Ascending aorta (tissue), 2 donors: ENCODE data around the gene STMND1. TPM values are rescaled to one million over a fixed set of nuclear protein-coding genes. Genes with fewer than 3 reads are reported as not detected.

Experiments
- DNase-seq, 2 donors: peaks; one replicate each; pipeline ENCODE4 v3.0.0-alpha.2; 2019; ENCODE audit warnings: low spot score in 2 of 2
- H3K27ac ChIP-seq, 2 donors: fragments of 200-600 bp; sonication (generic); one replicate each; pipeline ENCODE4 v1.5.1; 2016 to 2017; ENCODE audit warnings: mild to moderate bottlenecking in 1 of 2
- H3K27me3 ChIP-seq: fragments of 200-600 bp; sonication (generic); one replicate; pipeline ENCODE4 v1.5.1; 2017
- H3K36me3 ChIP-seq, 2 donors: fragments of 200-600 bp; sonication (generic); one replicate each; pipeline ENCODE4 v1.5.1; 2016
- H3K4me1 ChIP-seq, 2 donors: fragments of 200-600 bp; sonication (generic); one replicate each; pipeline ENCODE4 v1.5.1; 2016 to 2017; ENCODE audit warnings: mild to moderate bottlenecking in 1 of 2
- H3K4me3 ChIP-seq, 2 donors: fragments of 200-600 bp; sonication (generic); one replicate each; pipeline ENCODE4 v1.5.1; 2016 to 2017; ENCODE audit warnings: mild to moderate bottlenecking in 1 of 2
- H3K9me3 ChIP-seq, 2 donors: fragments of 200-600 bp; sonication (generic); one replicate each; pipeline ENCODE4 v1.5.1; 2016
- intact Hi-C: fragments of 100-400 bp; cut with DNase I; formaldehyde crosslinking; loops from one replicate; pipeline ENCODE4 v1.15.1; 2023
- total RNA-seq: library from RNA; depleted of rRNA; stranded (reverse); fragments of >200 nt; gene quantifications from one replicate; pipeline ENCODE4 v1.1.0, GENCODE V29; 2016
- TF ChIP-seq, protein P1 (sequence below), 3 experiments: fragments of 200-600 bp in 2 of 3; fragments of 450-650 bp in 1 of 3; sonication (generic) in 2 of 3; IDR thresholded peaks; one replicate each; pipeline ENCODE4 v1.5.1; 2016 to 2019; ENCODE audit warnings: antibody characterized with exemption in 3 of 3, mild to moderate bottlenecking in 1 of 3, moderate library complexity in 1 of 3

Gene STMND1
- total RNA-seq, 1 donor from 2014 or later: not detected

DNA sequence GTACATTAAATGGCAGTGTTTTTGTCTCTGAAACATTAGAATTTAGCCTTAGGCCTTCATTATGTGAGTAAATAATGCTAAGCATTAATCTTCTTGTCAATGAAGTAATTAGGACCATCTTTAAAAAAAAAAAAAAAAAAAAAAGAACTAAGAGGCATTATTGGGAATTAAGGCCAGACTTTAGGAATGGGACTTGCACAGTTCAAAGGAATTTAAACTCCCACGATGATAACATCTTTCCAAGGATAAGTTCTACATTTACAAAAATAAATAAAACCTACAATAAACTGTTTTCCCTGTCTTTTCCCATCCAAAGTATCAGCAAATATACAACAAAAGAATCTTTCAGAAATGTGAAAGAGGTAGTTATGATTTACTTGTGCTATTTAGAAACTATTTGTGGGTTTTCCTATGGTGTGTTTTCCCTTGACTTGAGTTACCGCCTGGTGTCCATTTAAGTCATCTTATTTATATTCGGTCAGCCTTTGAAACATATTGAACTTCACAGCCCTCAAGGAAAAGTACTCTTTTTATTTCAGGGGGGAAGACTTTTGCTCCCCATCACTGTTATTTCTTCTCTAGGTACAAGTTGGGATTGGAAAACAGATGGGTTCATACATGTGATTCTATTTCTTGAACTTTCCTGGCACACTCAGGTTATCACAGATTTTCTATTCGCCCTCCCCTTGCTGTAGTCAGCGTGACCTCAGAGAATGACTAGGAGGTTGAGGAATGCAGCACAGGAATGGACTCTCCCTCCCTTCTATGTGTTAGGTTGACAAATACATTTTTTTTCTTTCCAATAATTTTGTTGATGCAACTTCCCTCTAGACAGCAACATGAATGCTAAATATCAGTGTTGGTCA lies 13.6 kb downstream of the STMND1 start:
- no peaks in the 10 kb centered on the region for H3K9me3 ChIP-seq
- DNase-seq: no peak
- TF ChIP-seq, protein P1, sequence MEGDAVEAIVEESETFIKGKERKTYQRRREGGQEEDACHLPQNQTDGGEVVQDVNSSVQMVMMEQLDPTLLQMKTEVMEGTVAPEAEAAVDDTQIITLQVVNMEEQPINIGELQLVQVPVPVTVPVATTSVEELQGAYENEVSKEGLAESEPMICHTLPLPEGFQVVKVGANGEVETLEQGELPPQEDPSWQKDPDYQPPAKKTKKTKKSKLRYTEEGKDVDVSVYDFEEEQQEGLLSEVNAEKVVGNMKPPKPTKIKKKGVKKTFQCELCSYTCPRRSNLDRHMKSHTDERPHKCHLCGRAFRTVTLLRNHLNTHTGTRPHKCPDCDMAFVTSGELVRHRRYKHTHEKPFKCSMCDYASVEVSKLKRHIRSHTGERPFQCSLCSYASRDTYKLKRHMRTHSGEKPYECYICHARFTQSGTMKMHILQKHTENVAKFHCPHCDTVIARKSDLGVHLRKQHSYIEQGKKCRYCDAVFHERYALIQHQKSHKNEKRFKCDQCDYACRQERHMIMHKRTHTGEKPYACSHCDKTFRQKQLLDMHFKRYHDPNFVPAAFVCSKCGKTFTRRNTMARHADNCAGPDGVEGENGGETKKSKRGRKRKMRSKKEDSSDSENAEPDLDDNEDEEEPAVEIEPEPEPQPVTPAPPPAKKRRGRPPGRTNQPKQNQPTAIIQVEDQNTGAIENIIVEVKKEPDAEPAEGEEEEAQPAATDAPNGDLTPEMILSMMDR (IDR thresholded peaks at IDR 0.05): no peak
- no peak overlapping the region for H3K4me3 ChIP-seq
- H3K27me3 ChIP-seq: no peaks in the 10 kb centered on the region
- H3K4me1 ChIP-seq: no peaks in the 10 kb centered on the region
- no peak overlapping the region for H3K27ac ChIP-seq
- no peaks in the 10 kb centered on the region for H3K36me3 ChIP-seq
- intact Hi-C loops: no loop called here

DNA sequence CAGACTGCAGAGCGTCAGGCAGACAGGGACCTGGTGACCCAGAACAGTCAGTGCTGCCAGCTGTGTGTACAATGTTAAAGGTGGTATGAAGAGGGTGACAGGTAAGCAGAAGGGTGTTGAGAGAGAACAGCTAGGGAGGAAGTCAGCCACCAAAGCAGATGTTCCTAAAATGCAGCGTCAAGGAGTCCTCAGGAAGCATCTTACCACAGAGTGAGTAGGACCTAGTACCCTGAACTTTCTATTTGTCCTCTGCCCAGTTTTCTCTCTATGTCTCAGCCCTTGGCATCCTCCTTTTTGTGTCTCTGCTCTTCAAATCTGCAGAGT lies 14.2 kb downstream of the STMND1 start:
- intact Hi-C loops: no loop called here
- H3K4me3 ChIP-seq: no peak overlapping the region
- H3K36me3 ChIP-seq: no peaks in the 10 kb centered on the region
- TF ChIP-seq, protein P1 (IDR thresholded peaks at IDR 0.05): no peak
- no peak for DNase-seq
- H3K4me1 ChIP-seq: no peaks in the 10 kb centered on the region
- no peak overlapping the region for H3K27ac ChIP-seq
- H3K27me3 ChIP-seq: no peaks in the 10 kb centered on the region
- H3K9me3 ChIP-seq: no peaks in the 10 kb centered on the region

DNA sequence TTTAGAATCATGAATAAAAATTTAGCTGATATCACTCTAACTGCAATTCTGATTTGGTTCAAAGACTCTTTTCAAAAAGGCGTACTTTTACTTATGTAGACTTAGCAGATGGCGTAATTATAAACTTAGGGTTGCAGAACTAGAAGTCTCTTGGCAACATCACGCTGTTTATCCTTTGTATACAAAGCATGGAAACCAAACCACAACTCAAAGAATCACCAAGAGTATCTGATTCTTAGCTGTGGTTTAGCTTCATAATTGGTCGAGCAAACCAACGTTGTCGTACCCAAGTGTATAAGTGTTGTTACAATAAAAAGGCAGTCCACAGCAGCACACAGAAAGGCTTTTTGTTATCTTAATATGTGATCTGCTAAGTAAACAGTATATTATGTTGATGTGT lies 18.2 kb downstream of the STMND1 start:
- Histone ChIP-seq H3K27me3 (no peaks in the 10 kb centered on the region), H3K36me3 (no peaks in the 10 kb centered on the region), H3K4me3 (no peak overlapping the region), H3K4me1 (peaks cover 0 to 11% of the 10 kb centered on the region in 2 donors), H3K9me3 (no peaks in the 10 kb centered on the region), H3K27ac (no peak overlapping the region)
- intact Hi-C loops: no loop called here
- TF ChIP-seq, protein P1 (IDR thresholded peaks at IDR 0.05): no peak
- DNase-seq: no peak

DNA sequence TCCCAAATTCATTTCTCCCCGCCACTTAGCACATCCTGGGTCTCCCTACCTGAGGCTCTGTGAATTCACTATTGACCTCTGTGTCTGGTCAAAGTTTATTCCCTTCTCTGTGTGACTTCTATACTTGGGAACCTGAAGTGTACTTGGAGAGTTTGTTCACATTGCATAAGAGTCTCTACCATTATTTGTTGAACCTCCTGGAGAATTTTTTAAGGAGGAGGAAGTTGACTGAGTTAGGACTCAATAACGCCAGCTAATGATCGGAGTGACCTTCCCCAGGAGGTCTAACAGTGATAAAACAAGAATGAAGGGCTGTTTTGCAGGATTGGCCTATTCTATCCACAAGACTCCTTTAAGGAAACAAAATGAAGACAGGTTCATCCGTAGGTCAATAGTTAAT lies 23.6 kb downstream of the STMND1 start:
- DNase-seq: no peak
- TF ChIP-seq, protein P1 (IDR thresholded peaks at IDR 0.05): no peak
- Histone ChIP-seq H3K4me1 (peaks cover 0 to 11% of the 10 kb centered on the region in 2 donors), H3K27ac (no peak overlapping the region), H3K27me3 (no peaks in the 10 kb centered on the region), H3K36me3 (no peaks in the 10 kb centered on the region), H3K9me3 (no peaks in the 10 kb centered on the region), H3K4me3 (no peak overlapping the region)
- intact Hi-C loops: no loop called here

DNA sequence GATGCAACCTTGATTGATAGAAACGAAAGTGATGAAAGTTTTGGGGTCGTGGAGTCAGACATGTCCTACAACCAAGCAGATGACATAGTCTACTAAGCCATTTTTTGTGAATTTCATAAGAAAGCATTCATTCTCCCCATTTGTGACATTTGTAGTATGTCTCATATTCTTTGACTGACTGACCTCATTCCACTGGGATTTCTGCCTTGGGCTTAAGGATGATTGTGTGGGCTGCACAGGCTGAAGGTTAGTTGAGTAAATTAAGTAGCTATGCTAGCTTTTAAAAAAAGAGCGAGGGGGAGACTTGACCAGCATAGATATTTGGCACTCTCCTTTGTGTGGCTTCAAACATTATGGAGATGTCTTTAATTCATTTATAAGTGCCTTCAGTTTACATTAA lies 28.9 kb downstream of the STMND1 start:
- H3K36me3 ChIP-seq: no peaks in the 10 kb centered on the region
- TF ChIP-seq, protein P1 (IDR thresholded peaks at IDR 0.05): no peak
- intact Hi-C loops: no loop called here
- no peak for DNase-seq
- no peaks in the 10 kb centered on the region for H3K27me3 ChIP-seq
- peaks cover 0 to 14% of the 10 kb centered on the region in 2 donors for H3K9me3 ChIP-seq
- H3K27ac ChIP-seq: no peak overlapping the region
- no peaks in the 10 kb centered on the region for H3K4me1 ChIP-seq
- no peak overlapping the region for H3K4me3 ChIP-seq
